HG02938 (cell line): ENCODE measurements around the gene RBM10.
"Not testable (repeated sequence)": the region's sequence is repeated elsewhere in the genome, so short reads cannot be mapped to it uniquely, and the experiment has no call there.

Experiments
- ATAC-seq: cut with Tn5 transposase; IDR thresholded peaks from one replicate; pipeline ENCODE4 v1.9.1; 2021; ENCODE audit warnings: mild to moderate bottlenecking, moderate library complexity; ENCODE audit not compliant: unreplicated experiment

The RBM10 gene

DNA sequence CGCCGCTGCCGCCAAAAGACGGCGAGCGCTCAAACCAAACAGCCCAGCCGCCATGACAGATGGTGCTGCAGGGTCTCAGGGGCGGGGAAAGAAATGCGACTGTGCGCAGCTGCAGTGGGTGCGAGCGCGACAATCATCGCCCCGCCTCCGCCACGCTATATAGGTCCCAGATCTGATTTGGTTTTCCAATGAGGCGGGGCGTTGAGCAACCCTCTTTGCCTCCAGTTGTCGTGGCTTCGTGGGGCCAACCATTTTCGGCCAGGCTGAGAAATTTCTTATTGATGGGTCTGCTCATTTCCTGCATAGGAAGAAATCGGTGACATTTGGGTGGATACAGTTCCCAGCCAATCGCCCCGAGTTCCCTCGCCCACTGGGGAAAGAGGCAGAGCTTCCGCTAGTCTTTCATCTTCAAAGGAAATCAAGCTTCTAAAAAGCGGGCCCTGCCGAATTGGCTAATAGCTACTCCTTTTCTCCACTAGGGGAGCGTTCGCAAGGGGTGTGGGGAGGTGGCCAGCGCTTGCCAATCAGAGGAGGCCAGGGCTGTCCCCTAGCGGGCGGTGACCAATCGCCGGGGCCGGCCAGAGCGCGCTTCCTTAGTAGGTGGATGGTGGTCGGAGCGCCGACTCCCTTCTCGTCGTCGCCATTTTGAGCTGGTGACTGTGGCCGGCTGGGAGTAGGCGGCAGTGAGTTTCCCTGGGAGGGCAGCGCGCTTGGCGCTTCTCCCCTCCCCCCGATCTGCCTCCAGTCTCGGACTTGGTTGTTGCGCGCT is at the start of gene RBM10, which contains the start of gene NDUFB11:
Gene RBM10, plus strand, starts transcription at position 596 of the 769 bp plus-strand sequence. CDS start 2,261 bp downstream, outside the sequence.
Gene NDUFB11, minus strand, starts transcription at position 77 of the 769 bp plus-strand sequence. Its CDS starts 23 bp downstream, at position 54.
- peak; percentile 79 for ATAC-seq

GRCh38 chrX:47097018-47097417 is 48.0 kb upstream of the RBM10 start:
- ATAC-seq, result no peak

GRCh38 chrX:47098338-47099094 is 46.5 kb upstream of the RBM10 start:
- ATAC-seq, result no peak

GRCh38 chrX:47101206-47101605 is 43.8 kb upstream of the RBM10 start:
- ATAC-seq, result no peak

DNA sequence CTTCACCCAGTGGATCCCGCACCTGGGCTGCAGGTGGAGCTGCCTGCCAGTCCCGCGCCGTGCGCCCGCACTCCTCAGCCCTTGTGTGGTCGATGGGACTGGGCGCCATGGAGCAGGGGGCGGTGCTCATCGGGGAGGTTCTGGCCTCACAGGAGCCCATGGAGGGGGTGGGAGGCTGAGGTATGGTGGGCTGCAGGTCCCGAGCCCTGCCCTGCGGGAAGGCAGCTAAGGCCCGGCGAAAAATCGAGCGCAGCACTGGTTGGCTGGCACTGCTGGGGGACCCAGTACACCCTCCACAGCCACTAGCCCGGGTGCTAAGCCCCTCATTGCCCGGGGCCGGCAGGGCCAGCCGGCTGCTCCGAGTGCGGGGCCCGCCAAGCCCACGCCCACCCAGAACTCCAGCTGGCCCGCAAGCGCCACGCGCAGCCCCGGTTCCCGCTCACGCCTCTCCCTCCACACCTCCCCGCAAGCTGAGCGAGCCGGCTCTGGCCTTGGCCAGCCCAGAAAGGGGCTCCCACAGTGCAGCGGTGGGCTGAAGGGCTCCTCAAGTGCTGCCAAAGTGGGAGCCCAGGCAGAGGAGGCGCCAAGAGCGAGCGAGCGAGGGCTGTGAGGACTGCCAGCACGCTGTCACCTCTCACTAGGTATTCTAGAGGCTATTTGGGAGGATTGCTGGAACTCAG is 33.9 kb upstream of the RBM10 start:
- not testable (repeated sequence) for ATAC-seq

DNA sequence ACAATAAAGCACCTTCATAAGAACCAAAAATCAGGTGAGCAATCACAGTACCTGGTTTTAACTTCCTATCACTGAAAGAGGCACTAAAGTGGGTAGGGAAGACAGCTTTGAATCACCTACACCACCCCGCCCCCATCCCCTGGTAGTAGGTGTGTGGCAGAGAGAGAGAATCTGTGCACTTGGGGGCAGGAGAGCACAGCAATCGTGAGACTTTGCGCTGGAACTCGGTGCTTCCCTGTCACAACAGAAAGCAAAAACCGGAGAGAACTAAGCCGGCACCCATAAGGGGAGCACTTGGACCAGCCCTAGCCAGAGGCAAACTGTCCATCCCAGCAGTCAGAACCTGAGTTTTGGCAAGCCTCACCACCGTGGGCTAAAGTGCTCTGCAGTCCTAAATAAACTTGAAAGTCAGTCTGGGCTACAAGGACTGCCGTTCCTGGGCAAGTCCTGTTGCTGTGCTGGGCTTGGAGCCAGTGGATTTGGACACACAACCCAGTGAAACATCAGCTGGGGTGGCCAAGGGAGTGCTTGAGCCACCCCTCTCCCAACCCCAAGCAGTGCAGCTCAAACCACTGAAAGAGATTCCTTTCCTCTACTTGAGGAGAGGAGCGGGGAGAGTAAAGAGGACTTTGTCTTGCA is 32.6 kb upstream of the RBM10 start:
- ATAC-seq, result no peak

DNA sequence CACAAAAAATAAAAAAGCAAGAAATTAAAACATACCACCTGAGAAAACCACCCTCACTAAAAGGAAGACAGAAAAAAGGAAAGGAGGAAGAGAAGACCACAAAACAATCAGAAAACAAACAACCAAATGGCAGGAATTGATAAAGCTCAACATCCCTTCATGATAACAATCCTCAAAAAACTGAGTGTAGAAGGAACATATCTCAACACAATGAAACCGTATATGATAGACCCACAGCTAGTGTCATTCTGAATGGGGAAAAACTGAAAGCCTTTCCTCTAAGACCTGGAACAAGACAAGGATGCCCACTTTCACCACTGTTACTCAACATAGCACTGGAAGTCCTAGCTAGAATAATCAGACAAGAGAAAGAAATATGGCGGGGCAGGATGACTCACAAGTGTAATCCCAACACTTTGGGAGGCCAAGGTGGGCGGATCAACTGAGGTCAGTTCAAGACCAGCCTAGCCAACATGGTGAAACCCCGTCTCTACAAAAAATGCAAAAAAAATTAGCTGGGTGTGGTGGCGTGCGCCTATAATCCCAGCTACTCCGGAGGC is 28.4 kb upstream of the RBM10 start:
- not testable (repeated sequence) for ATAC-seq

GRCh38 chrX:47124466-47124865 is 20.6 kb upstream of the RBM10 start:
- not testable (repeated sequence) for ATAC-seq

DNA sequence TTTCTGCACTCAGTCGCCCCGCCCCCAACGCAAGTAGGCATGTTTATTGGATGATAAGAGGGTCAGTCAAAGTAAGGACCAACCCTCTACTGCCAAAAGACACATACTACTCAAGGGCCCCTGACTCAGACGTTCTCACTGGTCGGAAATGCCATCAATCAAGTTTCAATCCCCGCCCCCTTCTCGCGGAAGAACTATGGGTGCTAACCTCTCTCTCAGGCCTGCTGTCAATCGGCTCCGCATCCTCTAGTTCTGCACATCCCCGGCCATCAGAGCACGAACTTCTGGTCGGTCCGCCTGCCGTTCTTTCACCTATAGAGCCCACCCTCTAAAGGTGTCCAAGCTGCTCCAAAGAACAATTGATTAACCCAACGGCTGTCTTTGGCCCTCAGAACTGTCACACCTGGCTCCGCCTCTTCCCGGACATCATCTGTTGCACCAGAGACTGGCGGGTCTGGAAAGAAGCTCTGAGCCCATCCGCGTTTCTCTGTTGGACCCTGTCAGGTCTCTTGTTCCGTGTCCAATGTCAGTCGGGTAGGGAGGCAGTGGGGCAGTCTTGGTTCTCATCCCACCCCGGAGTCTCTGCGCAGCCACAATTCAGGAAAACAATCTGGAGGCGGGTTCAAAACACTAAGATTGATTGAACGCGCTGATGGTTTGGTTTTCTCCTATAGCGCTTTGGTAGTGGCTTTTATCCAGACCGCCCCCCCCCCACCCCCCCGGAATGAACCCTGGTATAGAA is 15.7 kb upstream of the RBM10 start:
- peak; percentile 99 for ATAC-seq

DNA sequence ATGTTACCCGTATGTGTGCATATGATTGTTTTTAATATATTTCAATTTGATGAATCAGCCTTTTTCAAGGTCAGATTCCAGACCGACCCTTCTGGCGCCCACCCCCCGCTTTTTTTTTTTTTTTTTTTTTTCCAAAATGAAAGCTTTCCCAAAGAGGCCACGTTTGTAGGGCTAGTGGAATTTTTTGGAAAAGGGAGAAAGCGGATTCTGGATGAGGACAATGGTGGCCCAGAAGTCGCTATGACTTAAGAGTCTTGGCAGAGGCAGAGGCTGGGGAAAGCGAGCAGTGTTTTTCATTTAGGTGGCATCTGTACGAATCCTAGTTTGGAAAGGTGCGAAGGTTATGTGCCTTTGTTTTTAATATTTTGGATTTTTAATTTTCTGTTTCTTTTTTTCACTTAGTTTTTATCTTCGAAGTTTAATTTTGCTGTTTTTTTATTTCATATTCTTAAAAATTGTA is 15.1 kb upstream of the RBM10 start:
- no peak for ATAC-seq

- no peak for ATAC-seq
These were observed 11.5 kb upstream of the RBM10 start for GRCh38 chrX:47133493-47133892.

- not testable (repeated sequence) for ATAC-seq
These were observed 9.4 kb upstream of the RBM10 start for GRCh38 chrX:47135650-47136049.

DNA sequence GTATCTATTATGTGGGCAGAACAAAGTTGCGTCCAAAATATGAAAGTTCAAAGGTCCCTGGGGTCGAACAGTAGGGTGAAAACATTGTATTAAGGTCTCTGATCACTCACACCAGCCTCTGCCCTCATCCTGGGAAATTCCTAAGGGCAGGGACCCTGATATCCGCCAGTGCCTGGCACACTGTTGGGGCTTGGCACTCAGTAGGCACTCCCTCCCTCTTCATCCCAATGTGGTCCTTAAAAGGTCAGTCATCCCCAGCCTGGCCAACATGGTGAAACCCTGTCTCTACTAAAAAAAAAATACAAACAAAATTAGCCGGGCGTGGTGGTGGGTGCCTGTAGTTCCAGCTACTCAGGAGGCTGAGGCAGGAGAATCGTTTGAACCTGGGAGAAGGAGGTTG is 6.8 kb upstream of the RBM10 start:
- no peak for ATAC-seq

- peak; percentile 19 for ATAC-seq
These were observed 961 bp upstream of the RBM10 start for GRCh38 chrX:47143894-47144625.

GRCh38 chrX:47145395-47146120 is 537 bp downstream of the RBM10 start:
- peak; percentile 12 for ATAC-seq

- no peak for ATAC-seq
These were observed 1.3 kb downstream of the RBM10 start for GRCh38 chrX:47146121-47146935.
